A549 (cell line): ENCODE measurements around the gene HDHD3. TPM values are rescaled to one million over a fixed set of nuclear protein-coding genes. Genes with fewer than 3 reads are reported as not detected.

ENCODE experiments used
- ATAC-seq, 2 experiments: fragments of 200-7000 bp in 1 of 2; fragments of >200 bp in 1 of 2; cut with Nextera tagmentation in 1 of 2; cut with Tn5 transposase in 1 of 2; 3 replicates each; pipeline versions ENCODE4 v1.8.0 to v1.9.1; 2018 to 2020; ENCODE audit warnings: mild to moderate bottlenecking in 1 of 2, moderate library complexity in 1 of 2
- CTCF ChIA-PET: fragments of 300-600 bp; sonication (Branson Sonifier 250); formaldehyde crosslinking; extraction: SDS; loops from one replicate; lab custom pipeline; 2021; ENCODE audit warnings: antibody characterized with exemption, inconsistent platforms; lab: Yijun Ruan, JAX
- POLR2A ChIA-PET: fragments of 350-600 bp; formaldehyde crosslinking; extraction: SDS; loops from one replicate; lab custom pipeline; 2021; ENCODE audit warnings: antibody characterized with exemption, inconsistent platforms; lab: Yijun Ruan, JAX
- DNase-seq, 2 experiments: peaks; one replicate each; pipeline versions ENCODE4 v3.0.0 to v3.0.0-alpha.2; 2011 to 2016; ENCODE audit warnings: low read depth in 1 of 2, low spot score in 1 of 2
- FAIRE-seq: peaks from 2 replicates; lab custom pipeline; 2011; peaks lifted over from hg19 to GRCh38; lab: Jason Lieb, UNC
- H3K27ac ChIP-seq, 2 experiments: fragments of >200 bp; sonication (Bioruptor Twin); formaldehyde crosslinking; 3 replicates each; pipeline ENCODE4 v1.5.1; 2016 to 2017
- H3K4me1 ChIP-seq: fragments of >200 bp; sonication (Bioruptor Twin); formaldehyde crosslinking; 3 replicates; pipeline ENCODE4 v1.6.1; 2016
- H3K4me2 ChIP-seq: fragments of >200 bp; sonication (Bioruptor Twin); formaldehyde crosslinking; 3 replicates; pipeline ENCODE4 v1.6.1; 2016
- H3K4me3 ChIP-seq: fragments of >200 bp; sonication (Bioruptor Twin); formaldehyde crosslinking; 3 replicates; pipeline ENCODE4 v1.5.1; 2016
- H3K9me3 ChIP-seq: fragments of >200 bp; sonication (Bioruptor Twin); formaldehyde crosslinking; 3 replicates; pipeline ENCODE4 v1.6.1; 2016
- BCL3 ChIP-seq: fragments of >200 bp; sonication (Bioruptor Twin); formaldehyde crosslinking; IDR thresholded peaks from 3 replicates; pipeline ENCODE4 v1.6.1; 2016
- CBX2 ChIP-seq: fragments of 200-600 bp; sonication (generic); IDR thresholded peaks from 2 replicates; pipeline ENCODE4 v1.6.1; 2016; ENCODE audit warnings: low read depth, mild to moderate bottlenecking, borderline replicate concordance
- CBX8 ChIP-seq: fragments of 200-600 bp; sonication (generic); IDR thresholded peaks from 2 replicates; pipeline ENCODE4 v1.6.1; 2016
- CHD2 ChIP-seq: fragments of 150-350 bp; IDR thresholded peaks from 2 replicates; pipeline ENCODE4 v1.6.1; 2014; ENCODE audit warnings: low read length; ENCODE audit not compliant: partially characterized antibody
- EP300 ChIP-seq, 2 experiments: fragments of >200 bp; sonication (Bioruptor Twin); formaldehyde crosslinking; IDR thresholded peaks; 2 replicates in 1 of 2; 3 replicates in 1 of 2; pipeline ENCODE4 v1.6.1; 2016 to 2017
- ESRRA ChIP-seq: fragments of 150-350 bp; IDR thresholded peaks from 2 replicates; pipeline ENCODE4 v1.6.1; 2014; ENCODE audit warnings: mild to moderate bottlenecking, low read length, borderline replicate concordance
- FOXS1 ChIP-seq: fragments of 250-450 bp; sonication (Bioruptor Pico); IDR thresholded peaks from 2 replicates; pipeline ENCODE4 v1.5.0; 2020; ENCODE audit warnings: mild to moderate bottlenecking, moderate library complexity
- HDAC2 ChIP-seq: fragments of 200-600 bp; sonication (generic); IDR thresholded peaks from 2 replicates; pipeline ENCODE4 v1.6.1; 2016
- HEYL ChIP-seq: fragments of 250-450 bp; sonication (Bioruptor Pico); IDR thresholded peaks from 2 replicates; pipeline ENCODE4 v1.8.0; 2021; ENCODE audit warnings: mild to moderate bottlenecking, moderate library complexity
- HOXB13 ChIP-seq: fragments of 250-450 bp; sonication (Bioruptor Pico); IDR thresholded peaks from 2 replicates; pipeline ENCODE4 v1.5.0; 2020; ENCODE audit warnings: low read depth, mild to moderate bottlenecking, moderate library complexity
- JUN ChIP-seq, 2 experiments: fragments of >200 bp; sonication (Bioruptor Twin); formaldehyde crosslinking; IDR thresholded peaks; 2 replicates in 1 of 2; 3 replicates in 1 of 2; pipeline ENCODE4 v1.6.1; 2016 to 2017
- JUNB ChIP-seq: fragments of >200 bp; sonication (Bioruptor Twin); formaldehyde crosslinking; IDR thresholded peaks from 2 replicates; pipeline ENCODE4 v1.6.1; 2016
- KDM1A ChIP-seq: fragments of 200-600 bp; sonication (generic); IDR thresholded peaks from 2 replicates; pipeline ENCODE4 v1.6.1; 2016; ENCODE audit warnings: low read depth, mild to moderate bottlenecking
- MAFK ChIP-seq: fragments of 450-650 bp; IDR thresholded peaks from 2 replicates; pipeline ENCODE4 v1.6.1; 2014; ENCODE audit not compliant: partially characterized antibody
- MAX ChIP-seq: IDR thresholded peaks from 2 replicates; pipeline ENCODE4 v1.6.1; 2012
- MYC ChIP-seq: IDR thresholded peaks from 2 replicates; pipeline ENCODE4 v1.6.1; 2012; ENCODE audit warnings: mild to moderate bottlenecking, inconsistent platforms, low read length, improper control_type of control experiment, borderline replicate concordance
- NR3C1 ChIP-seq: fragments of >200 bp; sonication (Bioruptor Twin); formaldehyde crosslinking; IDR thresholded peaks from 3 replicates; pipeline ENCODE4 v1.6.1; 2017
- PBX3 ChIP-seq: IDR thresholded peaks from 2 replicates; pipeline ENCODE4 v1.6.1; 2012
- PHF8 ChIP-seq: fragments of 200-600 bp; sonication (generic); IDR thresholded peaks from 2 replicates; pipeline ENCODE4 v1.6.1; 2016; ENCODE audit warnings: low read depth, mild to moderate bottlenecking, antibody characterized with exemption, moderate library complexity, borderline replicate concordance
- POLR2AphosphoS2 ChIP-seq: conservative IDR thresholded peaks from 2 replicates; pipeline ENCODE4 v1.6.1; 2012; ENCODE audit warnings: low read length, improper control_type of control experiment, inconsistent platforms
- RARB ChIP-seq: fragments of 250-450 bp; sonication (Bioruptor Pico); IDR thresholded peaks from 2 replicates; pipeline ENCODE4 v1.8.0; 2021; ENCODE audit warnings: mild to moderate bottlenecking, moderate library complexity
- RCOR1 ChIP-seq: fragments of 150-350 bp; IDR thresholded peaks from 2 replicates; pipeline ENCODE4 v1.6.1; 2014; ENCODE audit warnings: antibody characterized with exemption, low read length, low read depth
- REST ChIP-seq: fragments of 200-600 bp; sonication (generic); IDR thresholded peaks from 2 replicates; pipeline ENCODE4 v1.6.1; 2016; ENCODE audit warnings: antibody characterized with exemption, mild to moderate bottlenecking, moderate library complexity
- RFX5 ChIP-seq: fragments of 450-650 bp; IDR thresholded peaks from 2 replicates; pipeline ENCODE4 v1.7.1; 2014; ENCODE audit warnings: antibody characterized with exemption, mild to moderate bottlenecking, moderate library complexity
- SREBF2 ChIP-seq: fragments of 450-650 bp; IDR thresholded peaks from 2 replicates; pipeline ENCODE4 v1.6.1; 2014; ENCODE audit warnings: mild to moderate bottlenecking, moderate library complexity
- TFCP2L1 ChIP-seq: fragments of 250-450 bp; sonication (Bioruptor Pico); IDR thresholded peaks from 2 replicates; pipeline ENCODE4 v1.5.0; 2021; ENCODE audit warnings: mild to moderate bottlenecking
- TP53 ChIP-seq: fragments of 250-450 bp; sonication (Bioruptor Pico); IDR thresholded peaks from 2 replicates; pipeline ENCODE4 v1.5.0; 2021; ENCODE audit warnings: mild to moderate bottlenecking, moderate library complexity
- USF2 ChIP-seq: fragments of 450-650 bp; IDR thresholded peaks from 2 replicates; pipeline ENCODE4 v1.6.1; 2014; ENCODE audit warnings: antibody characterized with exemption
- ZC3H11A ChIP-seq: fragments of 450-650 bp; IDR thresholded peaks from 2 replicates; pipeline ENCODE4 v1.6.1; 2014; ENCODE audit warnings: antibody characterized with exemption, mild to moderate bottlenecking
- ZFP36 ChIP-seq: fragments of 450-650 bp; IDR thresholded peaks from 2 replicates; pipeline ENCODE4 v1.6.1; 2014; ENCODE audit warnings: borderline replicate concordance; ENCODE audit not compliant: partially characterized antibody
- ZSCAN20 ChIP-seq: fragments of 250-450 bp; sonication (Bioruptor Pico); IDR thresholded peaks from 2 replicates; pipeline ENCODE4 v1.8.0; 2022; ENCODE audit warnings: mild to moderate bottlenecking, moderate library complexity
- WGBS: methylation state at CpG from one replicate; pipeline ENCODE4 v1.1.6; 2017; ENCODE audit errors: missing lambda C conversion rate; 5-methylcytosine and 5-hydroxymethylcytosine counted together
- polyA plus RNA-seq, 4 experiments: library from polyadenylated mRNA; depleted of rRNA in 3 of 4; stranded (reverse); fragments of >200 nt; fragmentation: RNase III in 1 of 4; extraction: RNeasy Plus Mini Kit Qiagen cat#74134 plus additional on column Dnase treatment in 1 of 4; gene quantifications; 2 replicates in 3 of 4; 3 replicates in 1 of 4; pipeline ENCODE4 v1.2.3, GENCODE V29; 2011 to 2017

Gene HDHD3
- polyA plus RNA-seq, 2 of the 4 experiments (the other 2 are of a cell fraction): 17.5 to 22.6 TPM

GRCh38 chr9:113416149-113416721 lies 39.4 kb upstream of the HDHD3 start:
- no peaks in the 10 kb centered on the region for H3K9me3 ChIP-seq
- no peak overlapping the region for H3K4me3 ChIP-seq
- TF ChIP-seq PHF8 (no peak), RCOR1 (no peak), FOXS1 (CRISPR knock-in tag) (no peak)
- TF ChIP-seq, all 56 proteins: peak for 0
- DNase-seq: no peak
- 0 out of 3 replicates have a peak, but pooled peaks cover 3% of the 10 kb centered on the region for H3K4me1 ChIP-seq
- ChIA-PET POLR2A (no interaction called here), CTCF (interaction anchor here (1.5 to 1.9 kb wide), 2 partner anchors 10 to 29 kb away, joined by 5 to 9 read pairs; no protein-coding TSS in a partner anchor)
- 64% methylated on average over 3 of the region's 3 CpGs for WGBS
- no peak overlapping the region for H3K4me2 ChIP-seq
- no peak for ATAC-seq
- no peak for FAIRE-seq
- no peak overlapping the region for H3K27ac ChIP-seq

- H3K4me1 ChIP-seq: peaks cover 8% of the 10 kb centered on the region; the same call in 1 of the 3 replicates
- WGBS: 2% methylated on average over 25 of the region's 61 CpGs
- TF ChIP-seq EP300 (IDR thresholded peaks at IDR 0.05) (no peak), HEYL (CRISPR knock-in tag) (no peak), REST (0 out of 2 replicates have a peak, but pooled peaks have one; percentile 26), TP53 (CRISPR knock-in tag) (peak; percentile 38; the same call in 1 of the 2 replicates), ZFP36 (no peak), HDAC2 (no peak), RFX5 (no peak), NR3C1 (no peak), RCOR1 (no peak), ZSCAN20 (CRISPR knock-in tag) (no peak), CBX2 (no peak), HOXB13 (CRISPR knock-in tag) (no peak), JUNB (no peak), KDM1A (no peak), CBX8 (no peak), TFCP2L1 (CRISPR knock-in tag) (peak; percentile 55; the same call in 1 of the 2 replicates), BCL3 (peak; percentile 73; the same call in 1 of the 3 replicates), MYC (peak; percentile 87; the same call in 1 of the 2 replicates), ZC3H11A (no peak), POLR2AphosphoS2 (no peak), PBX3 (no peak; the same call in 1 of the 2 replicates), MAFK (peak; percentile 51), CHD2 (peak; percentile 69), ESRRA (no peak), USF2 (peak; percentile 89), JUN (IDR thresholded peaks at IDR 0.05) (peak; percentile 85 to 93), SREBF2 (no peak), MAX (peak; percentile 98), RARB (CRISPR knock-in tag) (no peak)
These were observed 33.5 kb upstream of the HDHD3 start, which contains the start of the genes C9orf43 and POLE3 for GRCh38 chr9:113410207-113410864. Gene C9orf43 (plus strand): TSS chr9:113410747. CDS start chr9:113413494, 2,747 bp downstream. Gene POLE3 (minus strand): TSS chr9:113410675. CDS start chr9:113410293, 382 bp downstream.

More at GRCh38 chr9:113410207-113410864, 33.5 kb upstream of the HDHD3 start, which contains the start of the genes C9orf43 and POLE3:
- Histone ChIP-seq H3K9me3 (no peaks in the 10 kb centered on the region), H3K4me3 (peak within 1 kb of the TSS; percentile 70), H3K4me2 (peak within 1 kb of the TSS; percentile 78), H3K27ac (peak within 1 kb of the TSS; percentile 95 to 98)
- ChIA-PET POLR2A (interaction anchor here (0.6 to 2.1 kb wide), 17 partner anchors 9 to 248 kb away, joined by 3 to 22 read pairs (median 4); partner anchors contain the start of genes ALAD, CDC26, FKBP15 and HDHD3), CTCF (interaction anchor here (0.6 to 4.1 kb wide), 17 partner anchors 9 to 248 kb away, joined by 3 to 28 read pairs (median 4); partner anchors contain the start of genes ALAD, CDC26, HDHD3 and PRPF4)
- ATAC-seq (peak; percentile 97), DNase-seq (peak; percentile 90 to 97), FAIRE-seq (no peak)
